Left cardiac atrium (tissue), 4 donors: ENCODE data around the gene PIGS. TPM values are rescaled to one million over a fixed set of nuclear protein-coding genes. Genes with fewer than 3 reads are reported as not detected.
"Not testable (repeated sequence)": the region's sequence is repeated elsewhere in the genome, so short reads cannot be mapped to it uniquely, and the experiment has no call there.

Source experiments
- ATAC-seq, 2 donors: fragments of 200-7000 bp; cut with Tn5 transposase; one replicate each; pipeline ENCODE4 v1.9.1; 2020; ENCODE audit warnings: mild to moderate bottlenecking in 2 of 2, moderate library complexity in 2 of 2
- DNase-seq: peaks from one replicate; pipeline ENCODE4 v3.0.0-alpha.2; 2020
- intact Hi-C, 2 donors: fragments of 100-400 bp; cut with DNase I; formaldehyde crosslinking; loops; one replicate each; pipeline versions ENCODE4 v1.14.1 to v1.15.1; 2022 to 2023
- total RNA-seq, 2 donors: library from RNA; stranded (reverse); fragmentation: NEBNext Ultra II Directional; extraction: Animal tissue kit (Norgen Biotek cat#: 25700); gene quantifications; one replicate each; pipeline ENCODE4 v1.2.1, GENCODE V29; 2021
- donor health status: DM: no; HTN: yes; CAD: no.
- donor health status: DM: no; HTN: yes; CAD: no; lungs with severe emphysema.
- donor health status: DM: yes; HTN: yes; CAD: no.
- donor health status: Dilated cardiomyopathy.

Gene PIGS
- total RNA-seq, 2 donors from 2014 or later, result 39.9 to 41.4 TPM

GRCh38 chr17:28538296-28538895 lies 32.9 kb downstream of the PIGS start:
- intact Hi-C loops, result no loop called here
- no peak for DNase-seq
- ATAC-seq, result no peak

- no peak for DNase-seq
These were observed 34.1 kb downstream of the PIGS start for GRCh38 chr17:28537219-28537610.

GRCh38 chr17:28536532-28537218 lies 34.6 kb downstream of the PIGS start:
- DNase-seq (no peak), ATAC-seq (no peak)
- intact Hi-C loops, result no loop called here

More at GRCh38 chr17:28537219-28537610, 34.1 kb downstream of the PIGS start:
- ATAC-seq, result no peak
- intact Hi-C loops, result no loop called here

GRCh38 chr17:28534740-28535375 lies 36.5 kb downstream of the PIGS start:
- no peak for DNase-seq
- ATAC-seq, result no peak
- intact Hi-C loops, result no loop called here

- intact Hi-C loops, result no loop called here
These were observed 38.1 kb downstream of the PIGS start for GRCh38 chr17:28533091-28533807.

GRCh38 chr17:28532050-28532960 lies 39.0 kb downstream of the PIGS start:
- no peak for ATAC-seq
- intact Hi-C loops, result no loop called here

More at GRCh38 chr17:28533091-28533807, 38.1 kb downstream of the PIGS start:
- ATAC-seq (no peak), DNase-seq (no peak)

GRCh38 chr17:28530926-28531325 lies 40.4 kb downstream of the PIGS start:
- DNase-seq, result no peak

More at GRCh38 chr17:28532050-28532960, 39.0 kb downstream of the PIGS start:
- no peak for DNase-seq

GRCh38 chr17:28530250-28530649 lies 41.1 kb downstream of the PIGS start:
- DNase-seq (no peak), ATAC-seq (no peak)
- intact Hi-C loops, result no loop called here

More at GRCh38 chr17:28530926-28531325, 40.4 kb downstream of the PIGS start:
- intact Hi-C loops, result no loop called here
- no peak for ATAC-seq

GRCh38 chr17:28529013-28529400 lies 42.3 kb downstream of the PIGS start:
- no peak for ATAC-seq
- intact Hi-C loops, result no loop called here
- DNase-seq, result no peak

- ATAC-seq (no peak), DNase-seq (no peak)
- intact Hi-C loops, result no loop called here
These were observed 42.9 kb downstream of the PIGS start for GRCh38 chr17:28528327-28529012.

- intact Hi-C loops, result no loop called here
- DNase-seq (no peak), ATAC-seq (no peak)
These were observed 43.5 kb downstream of the PIGS start for GRCh38 chr17:28527859-28528258.

- no peak for DNase-seq
- intact Hi-C loops, result no loop called here
- no peak for ATAC-seq
These were observed 44.1 kb downstream of the PIGS start for GRCh38 chr17:28527181-28527681.

- DNase-seq (no peak), ATAC-seq (no peak)
- intact Hi-C loops, result no loop called here
These were observed 44.9 kb downstream of the PIGS start for GRCh38 chr17:28526381-28526780.

GRCh38 chr17:28524476-28525424 lies 46.6 kb downstream of the PIGS start:
- intact Hi-C loops, result no loop called here
- DNase-seq (no peak), ATAC-seq (no peak)

GRCh38 chr17:28523876-28524275 lies 47.4 kb downstream of the PIGS start:
- intact Hi-C loops, result no loop called here
- DNase-seq, result no peak
- ATAC-seq, result no peak

- intact Hi-C loops, result no loop called here
- DNase-seq (no peak), ATAC-seq (no peak)
These were observed 48.1 kb downstream of the PIGS start for GRCh38 chr17:28523186-28523585.

GRCh38 chr17:28522281-28522680 lies 49.0 kb downstream of the PIGS start:
- intact Hi-C loops, DNase-seq, ATAC-seq: not testable (repeated sequence)
